ENCODE results near the gene BRSK1. TPM values are rescaled to one million over a fixed set of nuclear protein-coding genes. Genes with fewer than 3 reads are reported as not detected.
A peak's percentile ranks its signal among the peaks of the same experiment; 100 is the strongest.

Gene BRSK1
- total and polyA plus RNA-seq, 2 experiments from 2014 or later: 0.55 to 1.9 TPM

DNA sequence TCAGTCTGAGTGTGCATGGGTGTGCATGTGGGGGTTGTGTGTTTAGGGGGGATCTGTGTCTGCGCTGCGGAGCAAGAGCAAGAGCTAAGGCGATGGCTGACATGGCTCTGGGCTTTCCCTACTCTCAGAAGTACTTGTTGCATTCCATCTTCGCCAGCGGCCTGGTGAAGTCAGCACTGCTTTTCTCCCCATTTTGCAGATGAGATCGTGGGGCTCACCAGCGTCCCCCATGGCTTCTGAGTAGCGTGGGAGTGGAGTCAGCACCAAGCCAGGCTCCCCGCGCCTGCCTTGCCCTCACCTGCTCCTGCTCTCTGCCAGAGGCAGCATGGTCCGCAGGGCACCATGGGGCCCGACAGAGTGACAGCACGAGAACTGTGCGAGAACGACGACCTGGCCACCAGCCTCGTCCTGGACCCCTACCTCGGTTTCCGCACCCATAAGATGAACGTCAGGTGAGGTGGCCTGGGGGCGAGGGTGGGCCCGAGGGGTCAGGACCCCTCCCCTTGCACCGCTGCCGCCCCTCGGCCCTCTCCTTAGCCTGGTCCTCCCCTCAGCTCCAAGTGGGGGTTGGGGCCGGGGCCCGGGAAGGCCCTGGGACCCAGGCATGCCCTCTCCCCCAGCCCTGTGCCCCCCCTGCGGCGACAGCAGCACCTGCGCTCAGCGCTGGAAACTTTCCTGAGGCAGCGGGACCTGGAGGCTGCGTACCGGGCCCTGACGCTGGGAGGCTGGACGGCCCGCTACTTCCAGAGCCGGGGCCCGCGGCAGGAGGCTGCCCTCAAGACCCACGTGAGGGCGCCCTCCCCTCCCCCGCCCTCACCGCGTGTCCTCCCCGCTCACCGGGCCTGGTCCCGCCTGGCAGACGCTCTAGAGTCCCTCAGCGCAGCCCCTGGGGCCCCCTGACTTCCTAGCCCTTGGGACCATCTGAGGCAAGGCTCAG is 58.1 kb downstream of the BRSK1 start:
- Histone ChIP-seq H3K79me2 (ENCODE audit: insufficient read depth) (peaks cover 8% of the 10 kb centered on the region; the same call in 1 of the 2 replicates), H2AFZ (no peak overlapping the region), H4K20me1 (ENCODE audit: insufficient read depth) (no peaks in the 10 kb centered on the region), H3K36me3 (ENCODE audit: low read depth) (no peaks in the 10 kb centered on the region), H3F3A (ENCODE audit: insufficient read depth) (no peaks in the 10 kb centered on the region), H3K9me2 (ENCODE audit: insufficient read depth) (no peaks in the 10 kb centered on the region), H3K27ac (no peak overlapping the region), H3K4me1 (ENCODE audit: insufficient read depth) (no peaks in the 10 kb centered on the region), H3K27me3 (replicated peaks; ENCODE audit: insufficient read depth) (no peaks in the 10 kb centered on the region; the same call in 1 of the 2 replicates), H3K4me3 (peak overlapping the region; percentile 77), H3K9ac (no peak overlapping the region), H3K9me3 (ENCODE audit: low read depth) (no peaks in the 10 kb centered on the region), H3K4me2 (ENCODE audit: unreplicated experiment) (peak overlapping the region; percentile 97)
- no peak for DNase-seq
- TF ChIP-seq EZH2 (IDR thresholded peaks at IDR 0.05; ENCODE audit: insufficient read depth, poor library complexity, severe bottlenecking): no peak
- TF ChIP-seq EZH2phosphoT487 (IDR thresholded peaks at IDR 0.05; ENCODE audit: insufficient read depth, low read depth): no peak
- in situ Hi-C loops (cut with MboI): no loop called here
- 84% methylated on average over 30 to 47 of the region's 50 CpGs for WGBS, 2 experiments (ENCODE audit: low coverage in 1 of 2, low lambda C conversion rate in 2 of 2, missing lambda C conversion rate in 2 of 2)

- Histone ChIP-seq H3K9me2 (ENCODE audit: insufficient read depth) (no peaks in the 10 kb centered on the region), H3K79me2 (ENCODE audit: insufficient read depth) (peaks cover 8% of the 10 kb centered on the region; the same call in 1 of the 2 replicates), H3K4me1 (ENCODE audit: insufficient read depth) (no peaks in the 10 kb centered on the region), H3K9me3 (ENCODE audit: low read depth) (no peaks in the 10 kb centered on the region), H3K9ac (no peak overlapping the region), H3K27me3 (replicated peaks; ENCODE audit: insufficient read depth) (no peaks in the 10 kb centered on the region), H3K4me3 (no peak overlapping the region), H2AFZ (no peak overlapping the region), H3K4me2 (ENCODE audit: unreplicated experiment) (no peak overlapping the region), H3K36me3 (ENCODE audit: low read depth) (no peaks in the 10 kb centered on the region), H3F3A (ENCODE audit: insufficient read depth) (no peaks in the 10 kb centered on the region), H3K27ac (no peak overlapping the region), H4K20me1 (ENCODE audit: insufficient read depth) (no peaks in the 10 kb centered on the region)
- DNase-seq: no peak
- TF ChIP-seq EZH2 (IDR thresholded peaks at IDR 0.05; ENCODE audit: insufficient read depth, poor library complexity, severe bottlenecking) (no peak), EZH2phosphoT487 (IDR thresholded peaks at IDR 0.05; ENCODE audit: insufficient read depth, low read depth) (no peak)
- WGBS, 2 experiments (ENCODE audit: low coverage in 1 of 2, low lambda C conversion rate in 2 of 2, missing lambda C conversion rate in 2 of 2): 78 to 81% methylated on average over 9 of the region's 9 CpGs
- in situ Hi-C loops (cut with MboI): no loop called here
These were observed 60.6 kb downstream of the BRSK1 start for GRCh38 chr19:55344444-55344843.

DNA sequence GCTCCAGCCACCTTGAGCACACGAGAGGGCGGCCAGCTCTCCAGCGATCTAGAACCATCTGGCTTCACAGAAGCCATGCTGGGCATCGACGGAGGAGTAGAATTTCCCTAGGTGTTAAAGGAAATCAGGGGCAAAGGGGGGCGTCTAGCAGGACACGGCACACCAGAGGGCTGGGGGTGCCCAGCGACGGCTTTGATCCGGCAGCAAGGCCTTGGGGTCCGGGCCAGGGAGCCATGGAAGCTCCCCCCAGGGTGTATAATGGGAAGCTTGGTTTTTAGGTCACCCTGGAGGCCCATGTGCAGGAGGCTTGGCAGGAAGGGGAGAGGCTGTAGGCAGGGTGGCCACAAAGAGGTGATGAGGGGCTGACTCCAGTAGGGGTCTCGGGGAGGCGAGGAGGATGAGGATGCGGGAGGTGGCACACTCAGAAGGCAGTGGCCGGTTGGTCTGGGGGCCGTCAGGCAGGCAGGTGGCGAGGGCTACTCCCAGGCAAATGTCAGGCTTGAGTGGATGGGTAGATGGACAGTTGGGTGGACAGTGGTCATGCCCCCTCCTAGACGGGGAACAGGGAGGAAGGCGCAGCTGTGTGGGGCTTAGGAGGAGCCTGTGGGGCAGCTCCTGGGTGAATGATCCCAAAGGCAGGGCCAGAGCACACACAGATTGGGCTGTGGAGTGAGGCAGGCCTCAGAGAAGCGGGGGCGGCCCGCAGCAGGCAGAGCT is 61.5 kb downstream of the BRSK1 start:
- peaks cover 7% of the 10 kb centered on the region; the same call in 1 of the 2 replicates for H3K79me2 ChIP-seq (ENCODE audit: insufficient read depth)
- in situ Hi-C loops (cut with MboI): no loop called here
- WGBS, 2 experiments (ENCODE audit: low coverage in 1 of 2, low lambda C conversion rate in 2 of 2, missing lambda C conversion rate in 2 of 2): 90 to 92% methylated on average over 18 to 22 of the region's 22 CpGs
- H3K9ac ChIP-seq: no peak overlapping the region
- no peak overlapping the region for H3K27ac ChIP-seq
- H3K9me3 ChIP-seq (ENCODE audit: low read depth): no peaks in the 10 kb centered on the region
- no peaks in the 10 kb centered on the region for H4K20me1 ChIP-seq (ENCODE audit: insufficient read depth)
- H3K27me3 ChIP-seq (replicated peaks; ENCODE audit: insufficient read depth): no peaks in the 10 kb centered on the region
- DNase-seq: no peak
- no peak overlapping the region for H3K4me3 ChIP-seq
- H2AFZ ChIP-seq: no peak overlapping the region
- no peaks in the 10 kb centered on the region for H3K4me1 ChIP-seq (ENCODE audit: insufficient read depth)
- no peak overlapping the region for H3K4me2 ChIP-seq (ENCODE audit: unreplicated experiment)
- H3F3A ChIP-seq (ENCODE audit: insufficient read depth): no peaks in the 10 kb centered on the region
- H3K36me3 ChIP-seq (ENCODE audit: low read depth): no peaks in the 10 kb centered on the region
- TF ChIP-seq EZH2 (IDR thresholded peaks at IDR 0.05; ENCODE audit: insufficient read depth, poor library complexity, severe bottlenecking) (no peak), EZH2phosphoT487 (IDR thresholded peaks at IDR 0.05; ENCODE audit: insufficient read depth, low read depth) (no peak)
- H3K9me2 ChIP-seq (ENCODE audit: insufficient read depth): no peaks in the 10 kb centered on the region

- no peaks in the 10 kb centered on the region for H3F3A ChIP-seq (ENCODE audit: insufficient read depth)
- no peak overlapping the region for H3K4me3 ChIP-seq
- no peaks in the 10 kb centered on the region for H3K79me2 ChIP-seq (ENCODE audit: insufficient read depth)
- no peaks in the 10 kb centered on the region for H4K20me1 ChIP-seq (ENCODE audit: insufficient read depth)
- no peak overlapping the region for H3K4me2 ChIP-seq (ENCODE audit: unreplicated experiment)
- H3K27me3 ChIP-seq (replicated peaks; ENCODE audit: insufficient read depth): no peaks in the 10 kb centered on the region
- no peaks in the 10 kb centered on the region for H3K9me2 ChIP-seq (ENCODE audit: insufficient read depth)
- H2AFZ ChIP-seq: no peak overlapping the region
- in situ Hi-C loops (cut with MboI): no loop called here
- no peak for TF ChIP-seq EZH2 (IDR thresholded peaks at IDR 0.05; ENCODE audit: insufficient read depth, poor library complexity, severe bottlenecking)
- TF ChIP-seq EZH2phosphoT487 (IDR thresholded peaks at IDR 0.05; ENCODE audit: insufficient read depth, low read depth): no peak
- H3K9me3 ChIP-seq (ENCODE audit: low read depth): no peaks in the 10 kb centered on the region
- no peaks in the 10 kb centered on the region for H3K36me3 ChIP-seq (ENCODE audit: low read depth)
- peak; percentile 34 for DNase-seq
- H3K4me1 ChIP-seq (ENCODE audit: insufficient read depth): no peaks in the 10 kb centered on the region
- WGBS, 2 experiments (ENCODE audit: low coverage in 1 of 2, low lambda C conversion rate in 2 of 2, missing lambda C conversion rate in 2 of 2): 86 to 88% methylated on average over 28 to 42 of the region's 43 CpGs
- H3K9ac ChIP-seq: no peak overlapping the region
- no peak overlapping the region for H3K27ac ChIP-seq
These were observed 62.3 kb downstream of the BRSK1 start for GRCh38 chr19:55345818-55346724.
